PC-3 (cell line): ENCODE measurements around the gene CYP2R1. TPM values are rescaled to one million over a fixed set of nuclear protein-coding genes. Genes with fewer than 3 reads are reported as not detected.

ENCODE experiments used
- ATAC-seq: fragments of 200-7000 bp; cut with Tn5 transposase; 2 replicates; pipeline ENCODE4 v1.9.1; 2020; ENCODE audit warnings: mild to moderate bottlenecking, moderate library complexity
- BruUV-seq: library from RNA; stranded (reverse); fragments of 400-500 nt; replicated peaks from 2 replicates; lab custom pipeline; 2021; lab: Mats Ljungman, UMichigan
- CTCF ChIA-PET: fragments of 300-600 bp; sonication (Branson Sonifier 250); formaldehyde crosslinking; loops from one replicate; lab custom pipeline; 2022; ENCODE audit warnings: antibody characterized with exemption; lab: Charles Lee
- POLR2A ChIA-PET: fragments of 300-600 bp; sonication (Branson Sonifier 250); formaldehyde crosslinking; loops from one replicate; lab custom pipeline; 2022; ENCODE audit warnings: antibody characterized with exemption; ENCODE audit not compliant: unreplicated experiment; lab: Charles Lee
- DNase-seq: peaks from one replicate; pipeline ENCODE4 v3.0.0-alpha.2; 2015
- H2AFZ ChIP-seq: fragments of 300-600 bp; sonication (generic); 2 replicates; pipeline ENCODE4 v1.6.0; 2016; ENCODE audit warnings: antibody characterized with exemption, low read length
- H3F3A ChIP-seq: fragments of 300-600 bp; sonication (generic); one replicate; pipeline ENCODE4 v1.6.0; 2017; ENCODE audit warnings: antibody characterized with exemption, low read length, control low read depth, mild to moderate bottlenecking; ENCODE audit not compliant: unreplicated experiment
- H3K27ac ChIP-seq: fragments of 300-600 bp; sonication (generic); 2 replicates; pipeline ENCODE4 v1.5.1; 2016; ENCODE audit warnings: mild to moderate bottlenecking, low read length
- H3K27me3 ChIP-seq: fragments of 300-600 bp; sonication (generic); 2 replicates; pipeline ENCODE4 v1.6.1; 2016; ENCODE audit warnings: low read length, mixed read lengths
- H3K36me3 ChIP-seq: fragments of 300-600 bp; sonication (generic); 2 replicates; pipeline ENCODE4 v1.6.1; 2016; ENCODE audit warnings: low read depth, mixed run types, low read length, mixed read lengths
- H3K4me1 ChIP-seq: fragments of 300-600 bp; sonication (generic); 2 replicates; pipeline ENCODE4 v1.5.1; 2016; ENCODE audit warnings: low read length; ENCODE audit not compliant: insufficient read depth
- H3K4me2 ChIP-seq: fragments of 300-600 bp; sonication (generic); 2 replicates; pipeline ENCODE4 v1.6.0; 2016; ENCODE audit warnings: low read length
- H3K4me3 ChIP-seq: fragments of 300-600 bp; sonication (generic); 2 replicates; pipeline ENCODE4 v1.5.1; 2016; ENCODE audit warnings: mild to moderate bottlenecking, low read length, mixed read lengths
- H3K79me2 ChIP-seq: fragments of 300-600 bp; sonication (generic); 2 replicates; pipeline ENCODE4 v1.6.1; 2017; ENCODE audit warnings: low read length, mixed read lengths
- H3K9ac ChIP-seq: fragments of 300-600 bp; sonication (generic); 2 replicates; pipeline ENCODE4 v1.6.0; 2016; ENCODE audit warnings: mild to moderate bottlenecking, low read length
- H3K9me2 ChIP-seq: fragments of 300-600 bp; sonication (generic); replicated peaks from 2 replicates; pipeline ENCODE4 v1.6.1; 2016; ENCODE audit warnings: mixed run types, low read length, mixed read lengths
- H3K9me3 ChIP-seq: fragments of 300-600 bp; sonication (generic); 2 replicates; pipeline ENCODE4 v1.6.1; 2016; ENCODE audit warnings: low read length, mixed read lengths
- H4K20me1 ChIP-seq: fragments of 300-600 bp; sonication (generic); 2 replicates; pipeline ENCODE4 v1.6.1; 2016; ENCODE audit warnings: low read length, mixed read lengths
- CTCF ChIP-seq: fragments of 300-600 bp; sonication (generic); conservative IDR thresholded peaks from 2 replicates; pipeline ENCODE4 v1.5.1; 2017; ENCODE audit warnings: antibody characterized with exemption, low read depth, mild to moderate bottlenecking, low read length
- EZH2 ChIP-seq: fragments of 300-600 bp; sonication (generic); IDR thresholded peaks from one replicate; pipeline ENCODE4 v1.6.1; 2017; ENCODE audit warnings: antibody characterized with exemption, mild to moderate bottlenecking, low read length; ENCODE audit not compliant: unreplicated experiment
- EZH2phosphoT487 ChIP-seq: fragments of 300-600 bp; sonication (generic); IDR thresholded peaks from 2 replicates; pipeline ENCODE4 v1.6.1; 2018; ENCODE audit warnings: mild to moderate bottlenecking, antibody characterized with exemption, low read length, borderline replicate concordance
- intact Hi-C: fragments of 100-400 bp; cut with micrococcal nuclease; formaldehyde crosslinking; loops from 2 replicates; pipeline ENCODE4 v1.9.0; 2023
- total RNA-seq: library from RNA; depleted of rRNA; stranded (reverse); fragments of >200 nt; gene quantifications from 2 replicates; pipeline ENCODE4 v1.2.3, GENCODE V29; 2014

Gene CYP2R1
- total RNA-seq, 1 experiment from 2014 or later, result 7.5 TPM

DNA sequence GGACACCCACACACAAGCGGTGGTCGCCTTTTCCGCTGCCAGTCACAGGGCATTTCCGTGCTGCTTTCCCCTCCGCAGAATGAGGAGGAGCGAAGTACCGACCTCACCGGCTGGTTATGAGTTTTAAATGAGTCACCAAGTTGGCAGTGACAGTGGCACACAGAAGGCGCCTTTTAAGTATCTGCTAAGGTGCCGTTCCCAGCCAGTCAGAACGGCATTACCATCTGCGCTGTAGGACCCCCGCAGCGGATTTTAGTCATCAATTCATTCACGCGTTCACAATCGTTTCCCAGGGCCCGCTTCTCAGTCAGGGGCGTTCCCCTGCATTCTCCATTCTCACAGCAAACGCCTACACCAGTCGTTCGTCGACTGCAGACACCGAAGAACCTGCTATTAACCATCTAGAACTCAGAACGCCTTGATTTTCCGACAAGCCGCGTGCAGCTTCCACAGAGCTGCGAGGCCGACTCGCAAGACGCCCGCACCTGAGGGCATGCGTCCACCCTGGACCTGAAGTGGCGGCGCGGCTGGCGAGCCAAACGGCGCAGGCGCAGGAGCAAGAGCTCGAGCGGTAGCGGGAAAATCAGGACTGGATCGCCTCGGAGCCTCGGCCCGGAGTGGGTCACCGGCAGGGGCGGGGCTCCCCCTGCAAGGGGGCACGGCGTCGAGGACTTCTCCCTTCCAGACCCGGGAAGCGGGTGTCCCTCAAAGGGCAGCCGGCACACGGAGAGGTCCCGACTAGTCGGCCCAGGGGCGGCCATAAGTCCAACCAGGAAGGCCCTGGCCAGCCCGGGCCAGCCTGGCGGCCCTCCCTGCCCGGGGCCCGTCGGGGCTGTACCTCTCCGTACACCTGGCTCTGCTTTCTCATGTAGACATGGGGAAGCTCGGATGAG, 642 bp downstream of the CYP2R1 start:
- peak overlapping the region; percentile 97 for H2AFZ ChIP-seq
- ATAC-seq (peak; percentile 58), DNase-seq (peak; percentile 87)
- H3K27ac ChIP-seq, result peak overlapping the region; percentile 88
- H3K9me2 ChIP-seq, result no peaks in the 10 kb centered on the region
- H3F3A ChIP-seq, result no peaks in the 10 kb centered on the region
- TF ChIP-seq CTCF (no peak), EZH2phosphoT487 (no peak), EZH2 (no peak)
- peak overlapping the region; percentile 75 for H3K4me3 ChIP-seq
- H3K36me3 ChIP-seq, result no peaks in the 10 kb centered on the region
- H4K20me1 ChIP-seq, result no peaks in the 10 kb centered on the region
- CTCF ChIA-PET, result interaction anchor here (1.6 kb wide), 1 partner anchor 17 kb away, joined by 18 read pairs; no protein-coding TSS in a partner anchor
- peak overlapping the region; percentile 96 for H3K4me2 ChIP-seq
- no peaks in the 10 kb centered on the region for H3K27me3 ChIP-seq
- POLR2A ChIA-PET, result interaction anchor here (0.6 kb wide), 2 partner anchors 17 to 25 kb away, joined by 4 to 14 read pairs; no protein-coding TSS in a partner anchor
- H3K9ac ChIP-seq, result peak overlapping the region; percentile 83
- H3K79me2 ChIP-seq, result 0 out of 2 replicates have a peak, but pooled peaks cover 8% of the 10 kb centered on the region
- H3K4me1 ChIP-seq, result peaks cover 5% of the 10 kb centered on the region; the same call in 1 of the 2 replicates
- TSS peak; percentile 76 for BruUV-seq
- intact Hi-C loops, result loop anchor here (1.0 to 10.0 kb wide), 3 partner anchors 99 to 371 kb away; partner anchors contain the start of genes PDE3B and PSMA1
- no peaks in the 10 kb centered on the region for H3K9me3 ChIP-seq

- POLR2A ChIA-PET, result no interaction called here
- H3K9me3 ChIP-seq, result no peaks in the 10 kb centered on the region
- DNase-seq, result no peak
- BruUV-seq, result no TSS peak
- H3K36me3 ChIP-seq, result no peaks in the 10 kb centered on the region
- H3K9ac ChIP-seq, result no peak overlapping the region
- intact Hi-C loops, result no loop called here
- H3K27ac ChIP-seq, result no peak overlapping the region
- peaks cover 5% of the 10 kb centered on the region; the same call in 1 of the 2 replicates for H3K4me1 ChIP-seq
- CTCF ChIA-PET, result no interaction called here
- TF ChIP-seq CTCF (no peak), EZH2 (no peak), EZH2phosphoT487 (no peak)
- no peaks in the 10 kb centered on the region for H3K9me2 ChIP-seq
- 0 out of 2 replicates have a peak, but pooled peaks cover 8% of the 10 kb centered on the region for H3K79me2 ChIP-seq
- no peak overlapping the region for H3K4me2 ChIP-seq
- no peaks in the 10 kb centered on the region for H3K27me3 ChIP-seq
- H2AFZ ChIP-seq, result no peak overlapping the region
- ATAC-seq, result no peak
- no peak overlapping the region for H3K4me3 ChIP-seq
- no peaks in the 10 kb centered on the region for H4K20me1 ChIP-seq
- H3F3A ChIP-seq, result no peaks in the 10 kb centered on the region
These were observed 5.5 kb downstream of the CYP2R1 start for GRCh38 chr11:14886513-14886912.
